Hematopoietic multipotent progenitor cell treated with erythropoietin and hydrocortisone succinate and interleukin-3 and kit ligand, for 15 days (in vitro differentiated cells): Measurements from ENCODE around the gene TMC4.

Experiments
- DNase-seq: peaks from one replicate; pipeline ENCODE4 v3.0.0-alpha.2; 2015; ENCODE audit warnings: low spot score

Gene TMC4

DNA sequence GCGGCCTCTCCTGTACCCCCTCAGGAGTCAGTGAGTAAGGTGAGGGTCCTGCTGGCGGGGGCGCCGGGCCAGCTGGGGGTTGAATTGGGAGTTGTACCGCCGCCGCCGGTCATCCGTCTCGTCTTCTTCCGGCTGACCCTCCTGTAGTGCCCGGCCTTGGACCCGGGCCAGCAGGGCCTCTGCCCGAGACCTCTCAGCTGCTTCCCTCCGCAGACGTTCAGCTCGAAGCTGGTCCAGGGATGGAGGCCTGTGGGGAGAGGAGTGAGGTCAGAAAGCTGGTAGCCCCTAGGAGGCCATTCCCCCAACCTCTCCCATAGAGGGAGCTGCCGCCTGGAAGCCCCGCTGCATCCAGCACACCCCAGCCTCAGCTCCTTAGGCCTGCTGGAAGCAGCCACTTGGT is 17.3 kb downstream of the TMC4 start:
- DNase-seq = no peak

DNA sequence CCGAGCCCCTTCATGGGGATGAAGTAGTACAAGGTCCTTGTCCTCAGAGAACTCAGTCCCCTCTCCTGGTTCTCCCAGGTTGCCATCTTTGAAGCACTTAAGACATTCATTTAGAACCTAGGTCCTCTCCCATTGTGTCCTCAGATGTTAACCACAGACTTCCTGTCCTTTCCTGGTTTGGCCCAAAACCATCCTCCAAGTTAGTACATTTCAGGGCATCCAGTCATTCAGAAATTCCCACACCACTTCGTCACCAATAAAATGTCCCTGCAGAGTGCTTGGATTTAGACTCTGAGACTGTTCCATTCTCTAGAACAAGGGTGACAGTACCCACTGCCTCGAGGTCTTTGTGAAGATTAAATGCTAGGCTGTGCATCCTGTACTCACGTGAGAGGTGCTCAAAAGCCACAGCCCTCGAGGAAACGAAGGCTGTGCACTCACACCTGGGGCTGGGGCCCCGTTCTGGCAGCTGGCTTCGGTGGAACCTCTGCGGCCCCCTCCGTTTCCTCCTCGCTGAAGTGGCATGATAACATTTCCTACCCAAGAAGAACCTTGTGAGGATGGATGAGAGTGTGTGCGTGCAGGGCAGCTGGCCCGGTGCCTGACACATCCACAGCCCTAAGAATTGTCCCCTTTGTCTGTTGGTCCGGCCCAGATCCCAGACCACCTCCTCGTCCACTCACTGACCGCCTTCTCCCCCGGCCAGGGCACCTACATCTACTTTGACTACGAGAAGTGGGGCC is 18.2 kb downstream of the TMC4 start:
- no peak for DNase-seq

DNA sequence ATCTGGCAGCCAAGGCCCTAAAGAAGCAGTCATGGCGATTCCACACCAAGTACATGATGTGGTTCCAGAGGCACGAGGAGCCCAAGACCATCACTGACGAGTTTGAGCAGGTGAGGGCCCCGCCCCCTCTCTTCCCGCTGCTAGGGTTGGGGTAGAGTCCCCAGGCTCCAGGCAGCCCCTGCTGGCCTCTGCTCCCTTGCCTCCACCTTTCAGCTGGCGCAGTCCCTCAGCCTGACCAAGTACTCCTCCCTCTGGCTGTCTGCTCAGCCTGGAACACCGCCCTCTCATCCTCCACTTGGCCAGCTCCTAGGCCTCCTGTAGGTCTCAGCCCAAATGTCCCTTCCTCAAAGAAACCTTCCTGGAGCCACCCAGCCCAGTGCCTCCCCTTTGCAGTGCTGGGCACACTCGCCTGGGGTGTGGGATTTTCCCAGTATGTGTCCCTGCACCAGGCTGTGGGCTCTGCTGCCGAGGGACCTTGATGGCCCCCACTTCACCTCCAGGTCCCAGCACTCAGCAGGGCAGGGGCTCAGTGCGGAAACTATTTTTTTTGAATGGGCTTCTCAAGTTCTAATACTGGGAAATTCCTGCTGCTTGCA is 19.1 kb downstream of the TMC4 start:
- DNase-seq = no peak

DNA sequence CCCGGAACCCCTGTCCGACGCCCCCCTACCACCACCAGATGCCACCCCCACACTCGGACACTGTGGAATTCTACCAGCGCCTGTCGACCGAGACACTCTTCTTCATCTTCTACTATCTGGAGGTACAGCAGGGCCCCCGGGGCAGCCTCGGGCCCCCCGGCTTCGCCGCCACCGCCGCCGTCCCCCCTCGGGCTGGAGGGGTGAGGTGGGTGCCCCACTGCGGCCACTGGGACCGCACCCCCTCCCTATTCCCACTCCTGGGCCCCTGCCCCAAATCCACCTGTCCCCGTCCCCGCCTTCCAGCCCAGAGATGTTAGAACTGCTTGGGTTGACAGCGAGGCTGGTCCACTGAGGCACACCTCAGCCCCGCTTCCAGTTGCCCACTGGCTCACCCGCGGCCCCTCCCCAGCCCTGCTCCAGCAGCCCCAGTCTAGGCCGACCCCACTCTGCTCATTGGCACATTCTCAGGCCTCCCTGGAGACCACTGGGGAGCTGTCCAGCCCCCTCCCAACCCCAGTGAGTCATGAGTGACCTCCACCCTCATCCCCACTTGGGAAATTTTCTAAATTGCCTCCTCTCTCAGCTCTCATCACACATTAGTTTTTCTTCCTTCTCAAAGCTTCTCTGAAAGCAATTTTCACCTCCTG is 20.0 kb downstream of the TMC4 start:
- no peak for DNase-seq

DNA sequence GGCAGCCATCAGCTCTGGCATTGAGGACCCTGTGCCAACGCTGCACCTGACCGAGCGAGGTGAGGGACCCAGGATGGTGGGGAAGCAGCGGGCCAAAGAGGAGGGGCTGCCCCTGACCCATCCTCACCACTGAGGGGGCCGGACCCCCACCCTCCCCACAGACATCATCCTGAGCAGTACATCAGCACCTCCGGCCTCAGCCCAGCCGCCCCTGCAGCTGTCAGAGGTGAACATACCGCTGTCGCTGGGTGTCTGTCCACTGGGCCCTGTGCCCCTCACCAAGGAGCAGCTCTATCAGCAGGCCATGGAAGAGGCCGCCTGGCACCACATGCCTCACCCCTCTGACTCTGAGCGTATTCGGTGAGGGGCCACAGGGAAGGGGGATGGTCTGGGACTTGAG is 20.7 kb downstream of the TMC4 start:
- no peak for DNase-seq

DNA sequence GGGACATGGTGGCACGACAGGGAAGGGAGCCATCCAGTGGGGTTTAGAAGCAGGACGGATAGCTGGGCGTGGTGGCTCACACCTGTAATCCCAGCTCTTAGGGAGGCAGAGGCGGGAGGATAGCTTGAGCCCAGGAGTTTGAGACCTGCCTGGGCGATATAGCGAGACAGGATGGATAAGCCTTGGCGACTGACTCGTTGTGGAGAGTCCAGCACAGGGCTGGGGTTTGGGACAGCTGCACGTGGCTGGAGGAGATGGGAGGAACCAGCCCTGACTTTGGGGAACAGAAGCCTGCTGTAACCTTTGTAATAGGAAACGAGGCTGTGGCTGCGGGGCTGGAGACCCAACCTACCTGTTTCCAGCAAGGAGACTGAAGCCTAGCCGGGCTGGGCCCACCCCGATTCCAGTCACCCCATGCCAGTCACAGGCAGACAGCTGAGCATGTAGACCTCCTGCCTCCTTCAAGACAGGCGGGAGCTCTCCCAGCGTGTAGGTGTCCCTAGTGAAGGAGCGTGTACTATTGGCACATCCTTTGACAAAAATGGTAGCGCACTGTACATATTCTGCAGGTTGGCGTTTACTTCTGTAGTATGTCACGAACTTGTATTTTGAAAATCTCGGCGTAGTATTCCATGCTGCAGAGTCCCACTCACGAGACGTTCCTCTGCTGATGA is 21.5 kb downstream of the TMC4 start:
- DNase-seq = no peak

DNA sequence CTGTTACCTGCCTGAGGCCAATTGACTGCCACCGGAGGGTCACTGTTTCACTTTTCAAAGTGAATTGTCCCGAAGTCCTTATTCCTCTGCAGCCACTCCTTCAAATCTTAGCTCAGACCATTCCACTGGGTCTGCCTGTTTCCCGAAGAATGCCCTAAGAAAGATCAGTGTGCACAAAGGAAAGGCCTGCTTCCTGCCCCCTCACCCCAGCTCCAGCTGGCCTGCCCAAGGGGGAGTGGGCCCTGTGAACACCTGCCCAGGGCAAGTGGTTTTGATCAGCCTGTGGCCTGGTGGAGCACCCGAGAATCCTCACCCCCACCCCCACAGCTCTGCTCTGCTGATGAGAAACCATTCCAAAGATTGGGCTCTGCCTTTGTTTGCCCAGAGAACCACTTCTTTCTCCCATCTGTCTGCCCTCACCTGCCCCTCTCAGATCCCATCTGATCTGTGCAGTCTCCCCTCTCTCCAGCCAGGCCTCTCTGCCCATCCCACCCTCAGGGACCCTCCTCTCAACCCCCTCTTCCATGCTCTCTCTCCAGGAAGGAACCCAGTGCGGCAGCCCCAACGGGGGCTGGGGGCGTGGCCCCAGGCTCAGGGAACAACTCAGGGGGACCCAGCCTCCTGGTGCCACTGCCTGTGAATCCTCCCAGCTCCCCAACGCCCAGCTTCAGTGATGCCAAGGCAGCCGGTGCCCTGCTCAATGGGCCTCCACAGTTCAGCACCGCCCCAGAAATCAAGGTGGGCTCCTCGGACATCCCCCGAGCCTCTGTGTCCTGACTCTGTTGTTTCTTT is 23.7 kb downstream of the TMC4 start:
- DNase-seq = no peak

DNA sequence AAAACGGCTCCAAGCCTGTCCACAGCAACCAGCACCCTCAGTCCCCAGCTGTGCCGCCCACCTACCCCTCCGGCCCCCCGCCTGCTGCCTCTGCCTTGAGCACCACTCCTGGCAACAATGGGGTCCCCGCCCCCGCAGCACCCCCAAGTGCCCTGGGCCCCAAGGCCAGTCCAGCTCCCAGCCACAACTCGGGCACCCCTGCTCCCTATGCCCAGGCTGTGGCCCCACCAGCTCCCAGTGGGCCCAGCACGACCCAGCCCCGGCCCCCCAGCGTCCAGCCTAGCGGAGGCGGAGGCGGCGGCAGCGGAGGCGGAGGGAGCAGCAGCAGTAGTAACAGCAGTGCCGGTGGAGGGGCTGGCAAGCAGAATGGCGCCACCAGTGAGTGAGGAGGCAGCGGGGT is 24.8 kb downstream of the TMC4 start:
- no peak for DNase-seq

DNA sequence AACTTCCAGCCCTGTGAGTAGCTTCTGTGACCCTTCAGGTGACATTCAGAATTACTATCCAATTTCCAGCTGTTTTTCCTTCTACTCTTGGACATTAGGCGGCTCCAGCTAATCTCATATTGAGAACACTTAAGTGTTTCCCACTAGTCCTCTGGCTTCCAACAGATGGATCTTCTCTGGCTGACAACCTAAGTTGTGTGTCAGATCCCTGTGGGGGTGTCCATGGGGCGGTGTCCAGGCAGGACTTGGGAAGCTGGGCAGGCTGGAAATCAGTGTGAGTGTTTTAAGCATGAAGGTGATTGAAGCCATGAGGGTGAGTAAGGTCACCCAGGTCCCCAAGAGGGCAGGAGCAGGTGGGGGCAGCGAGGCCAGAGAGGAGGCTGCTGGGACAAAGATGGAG is 25.3 kb downstream of the TMC4 start:
- DNase-seq = no peak

DNA sequence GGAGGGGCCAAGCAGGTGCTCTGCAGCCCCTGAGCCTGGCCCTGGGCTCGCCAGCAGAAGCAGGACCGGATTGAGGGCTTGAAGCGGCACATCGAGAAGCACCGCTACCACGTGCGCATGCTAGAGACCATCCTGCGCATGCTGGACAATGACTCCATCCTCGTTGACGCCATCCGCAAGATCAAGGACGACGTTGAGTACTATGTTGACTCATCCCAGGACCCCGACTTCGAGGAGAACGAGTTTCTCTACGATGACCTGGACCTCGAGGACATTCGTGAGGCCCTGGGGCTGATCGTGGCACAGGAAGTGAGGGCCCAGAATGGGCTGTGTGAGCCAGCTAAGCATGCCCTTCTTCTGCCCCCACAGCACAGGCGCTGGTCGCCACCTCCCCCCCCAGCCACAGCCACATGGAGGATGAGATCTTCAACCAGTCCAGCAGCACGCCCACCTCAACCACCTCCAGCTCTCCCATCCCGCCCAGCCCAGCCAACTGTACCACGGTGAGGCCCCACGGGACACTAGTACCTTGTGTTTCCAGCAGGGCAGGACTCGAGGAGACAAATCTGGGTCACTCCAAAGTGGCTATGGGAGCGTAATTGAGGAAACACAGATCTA is 27.3 kb downstream of the TMC4 start:
- no peak for DNase-seq

DNA sequence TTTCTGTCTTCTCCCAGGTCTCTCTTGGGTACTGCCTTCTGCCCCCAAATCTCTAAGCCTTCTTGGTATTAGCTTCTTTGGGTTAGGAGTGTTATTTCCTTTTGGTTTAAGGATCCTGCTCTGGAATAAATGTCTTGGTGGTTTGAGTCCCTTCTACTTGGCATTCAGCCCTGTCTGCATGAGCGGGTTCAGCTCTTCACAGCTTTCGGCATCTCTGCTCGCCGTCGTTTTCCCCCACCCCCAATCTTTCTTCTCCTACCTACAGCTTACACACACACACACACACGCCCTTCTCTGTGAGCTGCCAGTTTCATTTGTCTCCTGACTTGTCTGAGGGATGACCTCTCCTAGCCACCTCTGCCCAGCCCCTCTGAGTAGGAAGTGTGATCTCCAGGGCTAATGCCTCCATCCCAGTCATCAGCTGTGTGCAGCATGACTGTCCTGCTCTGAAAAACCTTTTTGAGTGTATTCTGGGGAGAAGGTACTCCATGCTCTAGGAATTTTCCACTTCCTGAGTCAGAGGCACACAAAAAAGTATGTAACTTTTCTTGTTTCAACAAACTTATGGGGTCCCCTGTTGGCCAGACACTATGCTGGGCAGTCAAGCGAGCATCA is 30.7 kb downstream of the TMC4 start:
- DNase-seq = no peak

DNA sequence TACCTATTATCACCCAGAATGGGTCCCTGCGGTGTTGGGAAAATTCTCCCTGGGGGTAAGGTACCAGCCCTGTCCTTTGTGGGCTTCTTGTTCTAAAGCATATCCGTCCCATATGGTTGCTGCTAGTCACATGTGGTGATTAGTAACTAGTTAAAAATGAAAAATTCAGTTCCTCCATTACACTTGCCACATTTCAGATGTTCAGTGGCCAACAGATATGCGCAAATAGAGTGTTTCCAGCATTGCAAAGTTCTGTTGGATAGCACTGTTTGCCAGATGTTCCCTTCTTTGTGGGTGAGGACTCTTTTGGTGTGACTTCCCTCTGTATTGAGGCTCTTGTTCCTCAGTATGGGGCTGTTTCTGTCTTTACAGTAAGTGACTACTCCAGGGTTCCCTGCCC is 31.6 kb downstream of the TMC4 start:
- no peak for DNase-seq

DNA sequence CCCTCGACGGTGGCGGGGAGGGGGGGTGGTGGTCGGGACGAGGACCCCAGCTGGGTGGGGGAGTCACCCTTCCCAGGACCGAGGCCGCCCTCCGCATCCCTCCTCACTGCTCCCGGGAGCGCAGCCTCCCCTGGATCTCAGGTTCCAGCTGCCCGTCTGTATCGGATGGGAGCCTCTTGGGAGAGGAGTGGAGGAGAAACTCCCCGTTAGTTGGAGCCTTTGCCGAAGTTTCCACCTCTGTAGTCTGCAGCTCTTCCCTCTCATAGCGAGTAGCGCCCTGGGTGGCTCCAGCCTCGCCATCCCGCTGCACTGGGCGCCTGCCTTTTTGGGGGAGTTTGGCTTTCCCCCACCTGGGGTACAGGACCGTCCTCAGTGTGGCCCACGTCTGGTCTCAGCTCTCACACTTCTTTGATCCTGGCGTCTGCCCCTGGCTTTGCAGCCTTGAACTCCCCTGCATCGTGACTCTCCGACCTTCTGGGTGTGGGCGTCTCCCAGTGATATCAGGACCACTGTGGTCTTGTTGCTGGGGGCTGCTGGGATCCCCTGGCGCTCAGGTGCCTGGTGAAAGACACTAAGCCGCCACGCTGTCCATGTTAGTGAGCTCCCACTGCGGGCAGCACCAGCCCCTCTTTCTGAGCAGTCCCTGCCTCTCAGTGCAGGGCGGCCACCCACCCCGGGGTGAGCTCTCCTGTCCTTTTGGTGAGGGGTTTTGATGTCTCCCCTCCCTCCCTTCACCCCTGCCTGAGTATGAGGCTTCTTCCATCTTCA is 34.3 kb downstream of the TMC4 start:
- DNase-seq = no peak

DNA sequence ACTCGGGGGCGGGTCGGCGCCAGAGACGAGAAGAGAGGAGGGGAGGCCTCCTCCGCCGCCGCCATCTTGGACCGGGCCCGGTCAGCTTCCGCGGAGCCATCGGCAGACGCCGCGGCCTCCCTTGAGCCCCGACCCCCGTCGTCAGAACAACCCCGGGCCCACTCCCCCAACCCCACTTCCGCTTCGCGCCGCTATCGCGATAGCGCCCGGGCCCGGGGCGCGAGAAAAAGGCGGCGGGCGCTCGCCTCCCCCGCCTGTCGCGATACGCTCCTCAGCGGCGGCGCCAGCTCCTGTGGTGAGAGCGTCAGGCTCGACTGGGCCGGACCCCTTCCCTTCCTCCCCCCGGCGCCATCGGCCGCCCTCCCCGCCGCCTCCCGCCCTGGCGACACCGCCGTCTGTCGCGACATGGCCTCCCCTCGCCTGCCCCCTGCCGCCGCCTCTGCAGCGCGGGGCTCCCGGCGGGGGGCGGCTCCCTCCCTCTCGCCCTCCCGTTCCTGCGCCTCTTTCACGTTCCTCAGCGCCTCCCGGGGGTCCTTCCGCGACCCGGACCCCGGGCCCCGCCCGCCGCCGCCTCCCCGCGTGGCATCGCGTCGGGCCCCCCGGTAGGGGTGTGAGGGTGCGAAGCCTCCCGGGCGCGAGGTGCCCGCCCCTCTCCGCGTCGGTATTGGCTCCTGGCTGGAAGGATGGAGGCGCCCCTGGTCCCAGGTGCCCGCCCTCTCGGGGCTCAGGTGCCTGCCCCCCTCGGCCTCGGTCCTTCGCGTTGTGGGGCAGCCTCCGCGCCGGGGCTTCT is 35.1 kb downstream of the TMC4 start, which contains the start of gene CNOT3:
Gene CNOT3 (plus strand): TSS at position 64 of the 790 bp plus-strand sequence. CDS start 5,217 bp downstream, outside the sequence.
- no peak for DNase-seq

DNA sequence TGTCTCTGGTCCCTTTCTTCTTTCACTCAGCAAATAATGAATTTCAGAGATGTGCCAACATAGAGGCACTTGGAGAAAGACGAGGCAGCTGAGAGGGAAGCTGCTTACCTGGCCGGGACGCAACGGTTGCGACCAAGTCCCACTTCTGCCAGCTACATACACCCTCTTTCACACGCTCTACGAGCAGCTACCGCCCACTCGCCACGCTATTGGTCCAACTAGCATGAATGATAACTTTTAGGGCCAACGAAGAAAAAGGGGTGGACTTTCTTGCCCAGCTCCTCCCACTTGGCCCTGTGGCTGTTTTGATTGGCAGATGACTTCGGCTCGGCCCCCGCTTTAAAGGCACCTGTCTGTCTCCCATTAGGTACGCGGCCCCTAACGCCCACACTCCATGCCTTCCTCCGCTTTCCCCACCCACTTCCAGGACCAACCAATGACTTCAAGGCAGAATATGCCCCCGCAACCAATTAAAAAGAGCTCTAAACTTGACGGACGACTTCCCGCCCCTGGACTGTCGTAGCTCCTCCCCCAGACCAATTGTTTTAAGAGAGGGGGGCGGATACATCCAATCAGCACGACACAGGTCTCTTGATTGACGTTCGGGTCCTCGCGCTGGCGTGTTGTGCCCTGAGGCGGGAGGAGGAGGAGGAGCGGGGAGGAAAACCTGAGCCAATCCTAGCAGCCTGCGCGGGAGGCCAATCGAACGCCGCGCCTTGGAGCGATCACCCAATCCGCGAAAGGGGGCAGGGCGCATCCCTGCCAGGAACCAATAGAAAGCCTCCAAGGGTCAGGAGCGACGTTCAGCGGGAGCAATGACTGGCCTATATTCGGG is 35.9 kb downstream of the TMC4 start:
- DNase-seq = peak; percentile 100

DNA sequence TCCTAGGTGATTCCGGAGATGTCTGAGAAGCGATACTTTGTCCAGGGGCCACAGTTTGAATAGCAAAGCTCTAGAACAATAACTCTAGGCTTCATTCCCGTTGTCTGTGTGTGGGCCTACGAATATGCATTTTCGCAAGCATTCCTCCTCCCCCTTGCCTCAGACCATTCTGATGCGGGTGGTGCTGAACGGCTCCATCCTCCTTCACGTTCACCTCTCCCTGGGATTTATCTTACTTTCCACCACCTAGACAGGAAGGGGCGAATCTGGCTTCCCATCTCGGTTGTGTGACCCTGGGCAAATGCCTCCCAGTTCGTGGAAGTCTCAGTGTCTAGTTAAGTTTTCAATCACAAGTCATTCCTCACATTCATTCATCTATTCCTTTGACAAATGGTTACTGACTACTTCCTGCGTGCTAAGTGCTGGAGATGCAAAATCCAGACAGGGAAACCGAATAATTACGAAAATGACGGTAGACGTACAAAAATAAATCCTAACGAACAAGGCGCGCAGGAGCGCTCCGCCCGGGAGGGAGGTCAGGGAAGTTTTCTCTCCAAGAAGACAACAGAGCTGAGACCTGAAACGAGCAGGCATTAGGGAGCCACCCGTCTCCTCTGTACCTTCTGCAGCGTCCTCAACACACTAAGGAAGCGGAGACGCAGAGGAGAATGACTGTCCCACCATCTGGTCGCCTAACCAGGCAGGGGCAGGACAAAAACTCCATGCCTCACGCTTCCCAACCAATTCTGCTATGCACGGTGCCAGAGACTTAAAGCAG is 36.7 kb downstream of the TMC4 start:
- no peak for DNase-seq

DNA sequence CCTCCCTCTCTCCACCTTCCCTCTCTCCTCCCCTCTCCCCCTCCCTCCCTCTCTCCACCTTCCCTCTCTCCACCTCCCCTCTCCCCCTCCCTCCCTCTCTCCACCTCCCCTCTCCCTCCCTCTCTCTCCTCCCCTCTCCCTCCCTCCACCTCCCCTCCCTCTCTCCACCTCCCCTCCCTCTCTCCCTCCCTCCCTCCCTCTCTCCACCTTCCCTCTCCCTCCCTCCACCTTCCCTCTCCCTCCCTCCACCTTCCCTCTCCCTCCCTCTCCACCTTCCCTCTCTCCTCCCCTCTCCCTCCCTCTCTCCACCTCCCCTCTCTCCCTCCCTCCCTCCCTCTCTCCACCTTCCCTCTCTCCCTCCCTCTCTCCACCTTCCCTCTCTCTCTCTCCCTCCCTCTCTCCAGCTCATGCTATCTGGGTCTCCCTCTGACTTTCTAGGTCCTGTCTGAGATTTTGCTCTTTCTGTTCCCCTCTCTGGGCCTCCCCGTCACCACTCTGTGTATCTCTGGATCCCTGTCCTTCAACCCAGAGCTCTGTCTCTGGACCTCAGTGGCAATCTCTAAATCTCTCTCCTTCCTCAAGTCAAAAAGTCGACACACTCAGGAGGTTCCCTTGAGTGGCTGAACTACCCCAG is 38.9 kb downstream of the TMC4 start:
- no peak for DNase-seq
